ENCODE results near the gene PRPF39.

PRPF39 gene

DNA sequence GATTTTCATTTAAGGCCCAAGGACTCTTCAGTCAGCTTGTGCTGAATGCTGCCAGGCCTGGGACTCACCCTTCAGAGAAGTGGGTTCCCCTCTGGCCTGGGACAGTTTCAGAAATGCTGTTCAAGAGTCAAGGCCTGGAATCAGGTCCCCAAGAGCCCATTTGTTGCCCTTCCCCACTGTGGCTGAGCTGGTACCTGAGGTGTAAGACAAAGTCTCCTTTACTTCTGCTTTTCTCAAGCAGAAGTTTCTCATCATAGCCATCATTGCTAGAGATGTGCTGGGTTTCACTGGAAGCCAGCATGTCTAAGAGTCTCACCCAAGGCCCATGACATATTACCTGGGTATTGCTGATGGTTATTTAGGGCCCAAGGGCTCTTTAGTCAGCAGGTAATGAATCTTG lies 60.7 kb downstream of the PRPF39 start:
- TF ChIP-seq TAF1 (IDR thresholded peaks at IDR 0.05; ENCODE audit: low read depth) (no peak), RAD21 (IDR thresholded peaks at IDR 0.05; ENCODE audit: low read depth) (no peak), YY1 (IDR thresholded peaks at IDR 0.05; ENCODE audit: low read depth) (no peak)

DNA sequence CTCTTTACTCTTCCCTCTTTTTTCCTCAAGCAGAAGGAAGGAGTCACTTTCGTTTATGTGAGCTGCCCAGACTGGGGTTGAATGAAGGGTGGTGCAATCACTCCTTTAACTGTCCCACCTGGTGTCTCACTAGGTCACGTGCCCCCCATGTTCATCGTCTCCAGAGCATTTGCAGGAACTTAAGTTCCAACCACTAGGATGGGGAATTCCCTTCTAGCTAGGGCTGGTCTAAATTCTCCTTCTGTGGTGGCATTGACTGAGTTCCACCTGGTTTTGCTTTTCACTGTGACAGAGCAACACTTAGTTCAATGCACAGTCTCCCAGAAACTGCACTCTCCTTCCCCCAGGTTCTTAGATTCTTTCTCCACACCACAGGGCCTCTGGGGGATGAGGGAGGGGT lies 61.3 kb downstream of the PRPF39 start:
- TF ChIP-seq EGR1 (IDR thresholded peaks at IDR 0.05) (no peak), CEBPB (IDR thresholded peaks at IDR 0.05) (no peak), FOXM1 (IDR thresholded peaks at IDR 0.05; ENCODE audit: borderline replicate concordance, low read depth) (no peak), ZBTB7A (IDR thresholded peaks at IDR 0.05; ENCODE audit: low read depth) (no peak), MAX (IDR thresholded peaks at IDR 0.05) (no peak), TAF1 (IDR thresholded peaks at IDR 0.05; ENCODE audit: low read depth) (no peak), RAD21 (IDR thresholded peaks at IDR 0.05; ENCODE audit: low read depth) (no peak), CREB1 (IDR thresholded peaks at IDR 0.05; ENCODE audit: low read depth) (no peak), TEAD4 (IDR thresholded peaks at IDR 0.05) (no peak), NFIC (IDR thresholded peaks at IDR 0.05) (no peak)

DNA sequence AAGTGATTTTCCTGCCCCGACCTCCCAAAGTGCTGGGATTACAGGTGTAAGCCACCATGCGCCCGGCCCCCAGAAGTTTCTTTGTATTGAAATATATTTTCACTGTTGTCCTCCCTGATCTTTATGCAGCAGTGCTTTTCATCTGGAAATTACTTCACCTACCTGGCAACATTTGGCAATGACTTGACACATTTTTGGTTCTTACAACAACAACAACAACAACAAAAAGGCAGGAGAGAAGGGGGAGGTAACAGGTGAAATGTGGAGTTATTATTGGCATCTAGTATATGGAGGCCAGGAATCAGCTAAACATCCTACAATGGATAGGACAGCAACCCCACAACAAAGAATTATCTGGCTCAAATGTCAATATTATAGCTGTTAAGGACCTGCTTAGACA lies 65.7 kb downstream of the PRPF39 start:
- TF ChIP-seq CEBPB (IDR thresholded peaks at IDR 0.05) = no peak
- no peak for TF ChIP-seq TAF1 (IDR thresholded peaks at IDR 0.05; ENCODE audit: low read depth)

GRCh38 chr14:45150386-45150890 lies 66.5 kb downstream of the PRPF39 start:
- TF ChIP-seq TCF12 (IDR thresholded peaks at IDR 0.05; ENCODE audit: low read depth) (no peak), TAF1 (IDR thresholded peaks at IDR 0.05; ENCODE audit: low read depth) (no peak), CREB1 (IDR thresholded peaks at IDR 0.05; ENCODE audit: low read depth) (no peak), REST (IDR thresholded peaks at IDR 0.05; ENCODE audit: low read depth) (no peak), MAX (IDR thresholded peaks at IDR 0.05) (no peak), TEAD4 (IDR thresholded peaks at IDR 0.05) (no peak), RAD21 (IDR thresholded peaks at IDR 0.05; ENCODE audit: low read depth) (no peak), CEBPB (IDR thresholded peaks at IDR 0.05) (no peak), EGR1 (IDR thresholded peaks at IDR 0.05) (no peak), FOXM1 (IDR thresholded peaks at IDR 0.05; ENCODE audit: borderline replicate concordance, low read depth) (no peak)
- TF ChIP-seq, protein P1, sequence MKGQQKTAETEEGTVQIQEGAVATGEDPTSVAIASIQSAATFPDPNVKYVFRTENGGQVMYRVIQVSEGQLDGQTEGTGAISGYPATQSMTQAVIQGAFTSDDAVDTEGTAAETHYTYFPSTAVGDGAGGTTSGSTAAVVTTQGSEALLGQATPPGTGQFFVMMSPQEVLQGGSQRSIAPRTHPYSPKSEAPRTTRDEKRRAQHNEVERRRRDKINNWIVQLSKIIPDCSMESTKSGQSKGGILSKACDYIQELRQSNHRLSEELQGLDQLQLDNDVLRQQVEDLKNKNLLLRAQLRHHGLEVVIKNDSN (IDR thresholded peaks at IDR 0.05) = no peak

GRCh38 chr14:45156067-45156466 lies 72.2 kb downstream of the PRPF39 start:
- TF ChIP-seq TEAD4 (IDR thresholded peaks at IDR 0.05) = no peak
- no peak for TF ChIP-seq TAF1 (IDR thresholded peaks at IDR 0.05; ENCODE audit: low read depth)
- TF ChIP-seq CEBPB (IDR thresholded peaks at IDR 0.05) = no peak
- no peak for TF ChIP-seq REST (IDR thresholded peaks at IDR 0.05; ENCODE audit: low read depth)
- no peak for TF ChIP-seq ZBTB7A (IDR thresholded peaks at IDR 0.05; ENCODE audit: low read depth)
- no peak for TF ChIP-seq YY1 (IDR thresholded peaks at IDR 0.05; ENCODE audit: low read depth)
- TF ChIP-seq EP300 (IDR thresholded peaks at IDR 0.05; ENCODE audit: borderline replicate concordance) = no peak
- TF ChIP-seq CREB1 (IDR thresholded peaks at IDR 0.05; ENCODE audit: low read depth) = no peak
- no peak for TF ChIP-seq RAD21 (IDR thresholded peaks at IDR 0.05; ENCODE audit: low read depth)
- no peak for TF ChIP-seq TCF12 (IDR thresholded peaks at IDR 0.05; ENCODE audit: low read depth)
- no peak for TF ChIP-seq EGR1 (IDR thresholded peaks at IDR 0.05)
- TF ChIP-seq NFIC (IDR thresholded peaks at IDR 0.05) = no peak
- TF ChIP-seq FOXM1 (IDR thresholded peaks at IDR 0.05; ENCODE audit: borderline replicate concordance, low read depth) = no peak
- TF ChIP-seq, protein P1 (IDR thresholded peaks at IDR 0.05) = no peak
- no peak for TF ChIP-seq MAX (IDR thresholded peaks at IDR 0.05)
